Stimulated activated naive CD4-positive, alpha-beta T cell (primary cell): ENCODE data around the gene FAM217A.
A peak's percentile ranks its signal among the peaks of the same experiment; 100 is the strongest.

Source experiments
- DNase-seq, 6 experiments: peaks; one replicate each; lab custom pipeline; 2025; lab: John Stamatoyannopoulos, UW

The FAM217A gene

DNA sequence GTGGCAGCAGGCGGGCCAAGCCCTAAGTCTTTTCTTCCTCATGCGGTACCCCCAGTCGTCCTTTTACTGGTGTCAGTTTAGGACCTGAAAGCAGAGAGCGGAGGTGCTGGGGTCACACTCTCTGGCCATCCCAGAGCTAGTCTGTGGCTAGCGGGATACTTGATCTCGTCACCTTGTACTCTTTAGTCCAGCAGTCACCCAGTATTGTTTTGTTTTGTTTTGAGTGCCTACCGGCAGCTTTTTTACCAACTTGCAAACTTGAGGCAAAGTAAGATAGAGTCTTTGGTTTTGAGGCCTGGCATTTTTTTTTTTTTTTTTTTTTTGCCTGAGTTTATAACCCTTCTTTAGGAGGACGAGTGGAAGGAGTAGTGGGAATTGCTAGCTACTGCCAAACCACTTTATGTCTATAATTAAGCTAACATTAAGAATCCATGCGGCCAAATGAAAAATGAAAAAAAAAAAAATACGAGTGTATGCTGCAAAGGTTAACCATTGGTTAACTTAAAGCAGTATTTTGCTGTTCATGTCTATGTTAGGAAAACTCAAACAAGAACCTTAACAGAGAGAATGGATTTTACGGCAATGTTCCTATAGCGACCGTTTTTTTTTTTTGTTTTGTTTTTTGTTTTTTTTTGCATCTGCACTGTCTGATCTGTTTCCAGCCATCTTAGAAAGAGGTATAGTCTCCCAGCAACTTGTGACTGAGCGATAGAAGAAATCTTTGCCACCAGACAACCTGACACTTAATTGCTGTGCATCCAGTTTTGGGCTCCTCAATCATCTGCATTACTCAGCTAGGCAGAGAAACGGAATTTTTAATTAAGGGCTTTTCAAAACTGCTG lies 56.9 kb downstream of the FAM217A start:
- DNase-seq = peak in 4 of 6 experiments; percentile 15 to 68 (median 50)

DNA sequence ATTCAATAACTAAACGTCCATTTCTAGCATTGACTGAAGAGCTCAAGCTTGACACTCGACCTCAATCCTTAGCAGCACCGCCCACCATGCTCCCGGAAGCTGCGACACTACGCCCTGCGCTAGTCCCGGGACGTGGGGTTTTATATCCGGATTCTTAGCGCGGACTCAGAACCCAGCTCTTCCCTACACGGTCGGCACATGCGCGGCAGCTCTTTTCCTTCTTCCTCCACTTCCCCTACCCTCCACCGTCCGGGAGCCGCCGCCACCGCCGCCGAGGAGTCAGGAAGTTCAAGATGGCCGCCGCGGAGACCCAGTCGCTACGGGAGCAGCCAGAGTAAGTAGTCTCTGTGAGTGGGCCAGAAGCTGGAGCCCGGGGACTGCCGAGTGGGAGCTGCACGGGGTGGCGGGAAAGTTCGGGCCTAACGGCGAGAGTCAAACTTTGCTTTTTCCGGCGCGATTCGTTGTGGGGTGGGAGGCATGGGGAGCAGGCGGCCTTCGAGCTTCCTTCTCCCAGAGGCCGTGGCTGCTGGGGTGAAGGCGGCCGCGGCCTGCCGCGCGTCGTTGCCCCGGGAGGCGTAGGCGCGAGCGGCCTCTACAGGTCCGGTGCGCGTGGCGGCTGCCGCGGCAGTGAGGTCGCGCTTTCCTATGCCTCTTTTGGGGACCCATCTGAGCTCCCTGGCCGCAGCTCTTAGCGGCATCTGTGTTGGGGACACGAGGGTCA lies 57.6 kb downstream of the FAM217A start:
- DNase-seq = peak; percentile 71 to 87 (median 82)

DNA sequence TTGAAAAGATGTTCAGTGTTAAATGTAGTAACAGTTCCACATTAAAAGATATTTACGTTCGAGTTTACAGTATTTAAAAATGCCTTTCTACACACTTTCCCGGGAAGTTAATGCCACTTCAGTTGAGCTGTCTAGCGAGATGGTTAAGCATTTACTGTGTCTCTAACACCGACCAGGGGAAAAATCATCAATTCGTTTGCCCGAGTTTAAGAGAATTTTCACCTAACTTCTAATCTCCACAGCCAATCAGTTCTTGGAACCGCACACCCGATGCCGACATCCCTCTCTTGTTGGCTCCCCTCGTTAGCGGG lies 58.2 kb downstream of the FAM217A start:
- no peak for DNase-seq

- no peak for DNase-seq
Observed at GRCh38 chr6:4018924-4019236, 60.1 kb downstream of the FAM217A start.
